H9 (cell line): ENCODE measurements around the gene CCNO. TPM values are rescaled to one million over a fixed set of nuclear protein-coding genes. Genes with fewer than 3 reads are reported as not detected.
A peak's percentile ranks its signal among the peaks of the same experiment; 100 is the strongest.

ENCODE experiments used
- DNase-seq: peaks from one replicate; pipeline ENCODE4 v3.0.0-alpha.2; 2017
- H2AFZ ChIP-seq: one replicate; pipeline ENCODE4 v1.6.1; 2013; ENCODE audit warnings: mild to moderate bottlenecking, low read length, control low read depth, moderate library complexity
- H2AK5ac ChIP-seq: 2 replicates; pipeline ENCODE4 v1.6.1; 2013; ENCODE audit warnings: low read length, control low read depth, mixed read lengths; ENCODE audit not compliant: insufficient read length
- H2BK120ac ChIP-seq: one replicate; pipeline ENCODE4 v1.6.1; 2013; ENCODE audit warnings: low read depth, mild to moderate bottlenecking, low read length, control low read depth, inconsistent platforms; ENCODE audit not compliant: poor library complexity, severe bottlenecking
- H2BK12ac ChIP-seq: 2 replicates; pipeline ENCODE4 v1.6.1; 2013; ENCODE audit warnings: low read length, control low read depth, mixed read lengths, low read depth; ENCODE audit not compliant: insufficient read length
- H2BK15ac ChIP-seq: 2 replicates; pipeline ENCODE4 v1.6.1; 2013; ENCODE audit warnings: low read depth, low read length, control low read depth
- H2BK20ac ChIP-seq: one replicate; pipeline ENCODE4 v1.6.1; 2013; ENCODE audit warnings: low read depth, mild to moderate bottlenecking, low read length, control low read depth, inconsistent platforms; ENCODE audit not compliant: poor library complexity, severe bottlenecking
- H2BK5ac ChIP-seq: 2 replicates; pipeline ENCODE4 v1.6.1; 2013; ENCODE audit warnings: low read length, control low read depth, mixed read lengths; ENCODE audit not compliant: insufficient read length
- H3K14ac ChIP-seq: 2 replicates; pipeline ENCODE4 v1.6.1; 2013; ENCODE audit warnings: low read length, control low read depth; ENCODE audit not compliant: insufficient read depth
- H3K18ac ChIP-seq: 2 replicates; pipeline ENCODE4 v1.6.1; 2013; ENCODE audit warnings: low read depth, mild to moderate bottlenecking, mixed read lengths, low read length, control low read depth; ENCODE audit not compliant: insufficient read length
- H3K23ac ChIP-seq: 2 replicates; pipeline ENCODE4 v1.6.1; 2013; ENCODE audit warnings: low read length, control low read depth, mixed read lengths, low read depth; ENCODE audit not compliant: insufficient read length
- H3K23me2 ChIP-seq: 2 replicates; pipeline ENCODE4 v1.6.1; 2013; ENCODE audit warnings: low read depth, mild to moderate bottlenecking, mixed read lengths, low read length, control low read depth; ENCODE audit not compliant: insufficient read length, poor library complexity, severe bottlenecking
- H3K27ac ChIP-seq: 2 replicates; pipeline ENCODE4 v1.5.1; 2013; ENCODE audit warnings: low read length, control low read depth, mixed read lengths, low read depth; ENCODE audit not compliant: insufficient read length
- H3K27me3 ChIP-seq: 2 replicates; pipeline ENCODE4 v1.6.1; 2013; ENCODE audit warnings: low read length, control low read depth, inconsistent platforms; ENCODE audit not compliant: insufficient read depth
- H3K4ac ChIP-seq: 2 replicates; pipeline ENCODE4 v1.6.1; 2013; ENCODE audit warnings: low read depth, mild to moderate bottlenecking, control low read depth, inconsistent platforms, low read length, moderate library complexity
- H3K4me1 ChIP-seq: 2 replicates; pipeline ENCODE4 v1.6.1; 2013; ENCODE audit warnings: low read length, control low read depth, inconsistent platforms; ENCODE audit not compliant: insufficient read depth
- H3K4me2 ChIP-seq: 2 replicates; pipeline ENCODE4 v1.6.1; 2013; ENCODE audit warnings: low read length, control low read depth, mixed read lengths; ENCODE audit not compliant: insufficient read length, insufficient read depth
- H3K56ac ChIP-seq: 2 replicates; pipeline ENCODE4 v1.6.1; 2013; ENCODE audit warnings: low read depth, mild to moderate bottlenecking, mixed read lengths, low read length, control low read depth; ENCODE audit not compliant: insufficient read length
- H3K79me1 ChIP-seq: 2 replicates; pipeline ENCODE4 v1.6.1; 2013; ENCODE audit warnings: low read depth, mild to moderate bottlenecking, moderate library complexity, low read length, control low read depth, inconsistent platforms; ENCODE audit not compliant: insufficient read depth, poor library complexity, severe bottlenecking
- H3K79me2 ChIP-seq: 2 replicates; pipeline ENCODE4 v1.6.1; 2013; ENCODE audit warnings: low read length, control low read depth, inconsistent platforms; ENCODE audit not compliant: insufficient read depth
- H3K9ac ChIP-seq: 2 replicates; pipeline ENCODE4 v1.6.1; 2013; ENCODE audit warnings: low read length, control low read depth, mixed read lengths; ENCODE audit not compliant: insufficient read length; ENCODE audit errors: extremely low read depth
- H3K9me3 ChIP-seq: one replicate; pipeline ENCODE4 v1.6.1; 2013; ENCODE audit warnings: low read depth, low read length, inconsistent platforms; ENCODE audit not compliant: control insufficient read depth
- H3T11ph ChIP-seq: one replicate; pipeline ENCODE4 v1.6.1; 2013; ENCODE audit warnings: mild to moderate bottlenecking, low read length, control low read depth, inconsistent platforms
- H4K20me1 ChIP-seq: one replicate; pipeline ENCODE4 v1.6.1; 2013; ENCODE audit not compliant: control insufficient read depth, insufficient read length, insufficient read depth
- H4K5ac ChIP-seq: 2 replicates; pipeline ENCODE4 v1.6.1; 2013; ENCODE audit warnings: low read depth, mild to moderate bottlenecking, mixed read lengths, low read length, control low read depth; ENCODE audit not compliant: insufficient read length
- H4K8ac ChIP-seq: replicated peaks from 2 replicates; pipeline ENCODE4 v1.6.1; 2013; ENCODE audit warnings: low read length, control low read depth, mixed read lengths, low read depth; ENCODE audit not compliant: insufficient read length
- H4K91ac ChIP-seq: 2 replicates; pipeline ENCODE4 v1.6.1; 2013; ENCODE audit warnings: low read depth, mild to moderate bottlenecking, moderate library complexity, mixed read lengths, low read length, control low read depth; ENCODE audit not compliant: insufficient read length
- H3K27ac Mint-ChIP-seq, 3 experiments: 2 replicates in 2 of 3; 3 replicates in 1 of 3; pipeline ENCODE4 v1.8.0; 2020 to 2021; ENCODE audit warnings: mixed read lengths in 3 of 3, mild to moderate bottlenecking in 1 of 3, moderate library complexity in 1 of 3
- H3K27me3 Mint-ChIP-seq: 2 replicates; pipeline ENCODE4 v1.8.0; 2021; ENCODE audit warnings: low read depth, mild to moderate bottlenecking, moderate library complexity, mixed read lengths
- H3K36me3 Mint-ChIP-seq, 3 experiments: 2 replicates in 2 of 3; 3 replicates in 1 of 3; pipeline ENCODE4 v1.8.0; 2020 to 2021; ENCODE audit warnings: low read depth in 3 of 3, mixed read lengths in 3 of 3; ENCODE audit not compliant: insufficient read depth in 1 of 3
- H3K4me1 Mint-ChIP-seq, 2 experiments: 2 replicates each; pipeline ENCODE4 v1.8.0; 2020; ENCODE audit warnings: mixed read lengths in 2 of 2
- H3K4me3 Mint-ChIP-seq, 2 experiments: 2 replicates in 1 of 2; 3 replicates in 1 of 2; pipeline ENCODE4 v1.8.0; 2020 to 2021; ENCODE audit warnings: mild to moderate bottlenecking in 2 of 2, mixed read lengths in 2 of 2, moderate library complexity in 1 of 2
- H3K9me3 Mint-ChIP-seq, 2 experiments: 2 replicates in 1 of 2; 3 replicates in 1 of 2; pipeline ENCODE4 v1.8.0; 2020; ENCODE audit warnings: mild to moderate bottlenecking in 2 of 2, mixed read lengths in 2 of 2, moderate library complexity in 1 of 2
- WGBS: extraction: QIAGEN DNeasy Blood & Tissue Kit; methylation state at CpG from one replicate; pipeline ENCODE4 v1.1.7; 2013; ENCODE audit warnings: missing lambda C conversion rate, low lambda C conversion rate, mixed read lengths; ENCODE audit not compliant: insufficient read length; ENCODE audit errors: extremely low coverage; 5-methylcytosine and 5-hydroxymethylcytosine counted together
- total RNA-seq: library from RNA; stranded (reverse); gene quantifications from 2 replicates; pipeline ENCODE4 v1.2.1, GENCODE V29; 2021
- TF ChIP-seq, protein P1 (sequence below): fragments of 200-600 bp; sonication (generic); conservative IDR thresholded peaks from 3 replicates; pipeline ENCODE4 v1.8.0; 2021; ENCODE audit warnings: antibody characterized with exemption, mild to moderate bottlenecking

CCNO gene
- total RNA-seq, 1 experiment from 2014 or later = 0.24 TPM

DNA sequence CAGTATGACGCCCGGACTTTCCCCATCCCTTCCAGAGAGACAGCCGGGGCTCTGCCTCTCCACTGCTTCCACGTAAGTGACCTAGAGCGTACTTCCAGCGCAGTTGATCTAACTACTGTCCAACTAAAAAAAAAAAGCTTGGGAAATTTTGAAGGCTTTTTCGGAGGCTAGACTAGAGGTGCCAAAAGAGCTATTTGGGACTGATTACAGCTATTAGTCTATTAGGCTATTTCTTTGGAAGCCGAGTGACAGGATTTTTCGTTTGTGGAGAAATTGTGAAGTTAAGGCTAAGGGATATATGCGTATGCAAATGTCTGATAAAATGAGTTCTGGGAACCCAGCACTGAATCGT is 1.5 kb downstream of the CCNO start:
- peaks cover 76% of the 10 kb centered on the region for H3K27me3 ChIP-seq
- peaks cover 31 to 44% of the 10 kb centered on the region in 2 experiments for H3K4me1 Mint-ChIP-seq
- WGBS = no CpG with 5 or more reads among the region's 11 CpGs
- H3K4me3 Mint-ChIP-seq = peak overlapping the region; percentile 74 to 92
- H3K4me2 ChIP-seq = peak overlapping the region; percentile 95
- H2BK20ac ChIP-seq = no peak overlapping the region
- no peak overlapping the region for H4K91ac ChIP-seq
- no peak overlapping the region for H2AFZ ChIP-seq
- H3T11ph ChIP-seq = no peak overlapping the region
- H2BK120ac ChIP-seq = no peak overlapping the region
- H2AK5ac ChIP-seq = no peak overlapping the region
- peaks cover 0 to 2% (median 0%) of the 10 kb centered on the region in 3 experiments; a peak in 2 of 7 replicates for H3K36me3 Mint-ChIP-seq
- no peak overlapping the region for H3K4ac ChIP-seq
- H3K79me2 ChIP-seq = no peaks in the 10 kb centered on the region
- H3K23ac ChIP-seq = no peak overlapping the region
- peaks cover 96% of the 10 kb centered on the region for H3K27me3 Mint-ChIP-seq
- no peak overlapping the region for H3K27ac Mint-ChIP-seq
- peaks cover 3 to 11% of the 10 kb centered on the region in 2 experiments for H3K9me3 Mint-ChIP-seq
- no peak overlapping the region for H2BK15ac ChIP-seq
- DNase-seq = no peak
- no peaks in the 10 kb centered on the region for H3K9me3 ChIP-seq
- no peak overlapping the region for H3K14ac ChIP-seq
- H4K20me1 ChIP-seq = peaks cover 4% of the 10 kb centered on the region
- no peaks in the 10 kb centered on the region for H3K4me1 ChIP-seq
- no peak overlapping the region for H4K8ac ChIP-seq
- H2BK5ac ChIP-seq = no peak overlapping the region
- no peak overlapping the region for H3K18ac ChIP-seq
- H3K9ac ChIP-seq = no peak overlapping the region
- no peak overlapping the region for H3K27ac ChIP-seq
- H2BK12ac ChIP-seq = no peak overlapping the region
- no peak overlapping the region for H4K5ac ChIP-seq
- TF ChIP-seq, protein P1, sequence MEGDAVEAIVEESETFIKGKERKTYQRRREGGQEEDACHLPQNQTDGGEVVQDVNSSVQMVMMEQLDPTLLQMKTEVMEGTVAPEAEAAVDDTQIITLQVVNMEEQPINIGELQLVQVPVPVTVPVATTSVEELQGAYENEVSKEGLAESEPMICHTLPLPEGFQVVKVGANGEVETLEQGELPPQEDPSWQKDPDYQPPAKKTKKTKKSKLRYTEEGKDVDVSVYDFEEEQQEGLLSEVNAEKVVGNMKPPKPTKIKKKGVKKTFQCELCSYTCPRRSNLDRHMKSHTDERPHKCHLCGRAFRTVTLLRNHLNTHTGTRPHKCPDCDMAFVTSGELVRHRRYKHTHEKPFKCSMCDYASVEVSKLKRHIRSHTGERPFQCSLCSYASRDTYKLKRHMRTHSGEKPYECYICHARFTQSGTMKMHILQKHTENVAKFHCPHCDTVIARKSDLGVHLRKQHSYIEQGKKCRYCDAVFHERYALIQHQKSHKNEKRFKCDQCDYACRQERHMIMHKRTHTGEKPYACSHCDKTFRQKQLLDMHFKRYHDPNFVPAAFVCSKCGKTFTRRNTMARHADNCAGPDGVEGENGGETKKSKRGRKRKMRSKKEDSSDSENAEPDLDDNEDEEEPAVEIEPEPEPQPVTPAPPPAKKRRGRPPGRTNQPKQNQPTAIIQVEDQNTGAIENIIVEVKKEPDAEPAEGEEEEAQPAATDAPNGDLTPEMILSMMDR = no peak
- H3K23me2 ChIP-seq = peaks cover 28% of the 10 kb centered on the region
- H3K79me1 ChIP-seq = no peaks in the 10 kb centered on the region
- H3K56ac ChIP-seq = no peak overlapping the region
